Measurements from ENCODE around the gene CATSPER1. TPM values are rescaled to one million over a fixed set of nuclear protein-coding genes. Genes with fewer than 3 reads are reported as not detected.

CATSPER1 gene
- total RNA-seq, 1 experiment from 2014 or later = 0.15 TPM

DNA sequence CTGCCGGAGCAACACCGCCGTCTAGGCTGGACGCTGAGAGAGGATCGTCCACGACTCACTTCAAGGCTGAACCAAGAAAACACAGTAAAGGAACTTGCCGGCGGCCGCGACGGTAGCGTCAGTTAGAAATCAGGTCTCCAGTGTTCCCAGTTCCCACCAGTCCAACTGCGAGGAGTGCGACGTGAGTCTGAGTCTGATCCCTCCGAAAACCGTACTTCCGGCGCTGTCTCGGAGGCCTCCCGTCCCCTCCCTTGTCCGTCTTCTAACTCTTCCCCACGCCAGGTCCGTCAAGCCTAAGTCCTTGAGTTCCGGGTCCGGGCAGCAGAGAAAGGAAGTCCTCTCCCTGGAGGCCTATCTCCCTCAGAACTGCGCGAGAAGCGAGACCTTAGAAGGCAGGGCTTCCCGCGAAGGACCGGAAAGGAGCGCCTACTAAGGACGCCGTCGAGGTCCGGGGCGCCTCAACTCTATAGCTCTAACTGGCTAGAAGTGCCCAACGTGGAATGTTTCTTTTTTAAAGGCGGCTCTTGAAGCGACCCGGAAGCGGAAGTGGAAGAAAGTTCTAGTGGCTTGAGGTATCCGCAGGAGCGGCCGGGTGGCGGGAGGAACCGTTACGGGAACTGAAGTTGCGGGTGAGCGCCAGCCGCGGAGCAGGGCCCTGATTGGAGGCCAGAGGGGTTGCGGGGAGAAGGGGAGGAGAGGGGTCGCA lies 24.2 kb downstream of the CATSPER1 start, which contains the start of the genes BANF1 and EIF1AD:
Gene BANF1, plus strand, starts transcription at position 562 of the 706 bp plus-strand sequence. CDS start 748 bp downstream, outside the sequence.
Gene EIF1AD, minus strand, starts transcription at position 216 of the 706 bp plus-strand sequence. CDS start 1,768 bp downstream, outside the sequence.
- no TSS peak for BruUV-seq (replicated peaks)
- TF ChIP-seq SIN3A (IDR thresholded peaks at IDR 0.05; ENCODE audit: borderline replicate concordance, insufficient read depth, low read depth, low read length) (peak; percentile 96), REST (IDR thresholded peaks at IDR 0.05; ENCODE audit: insufficient read depth in 1 of 2, low read depth in 2 of 2, low read length in 1 of 2) (peak in 1 of 2 experiments; percentile 43; a peak in 2 of 4 replicates), TCF7L2 (IDR thresholded peaks at IDR 0.05; ENCODE audit: low read depth, low read length) (peak; percentile 78), POLR2AphosphoS5 (IDR thresholded peaks at IDR 0.05; ENCODE audit: low read depth, low read length) (peak; percentile 92), CTCF (IDR thresholded peaks at IDR 0.05) (no peak)
- Histone ChIP-seq H3K4me1 (ENCODE audit: control insufficient read depth, insufficient read depth, low read length) (peaks cover 43% of the 10 kb centered on the region), H3K27me3 (ENCODE audit: control insufficient read depth, insufficient read depth, low read length) (no peaks in the 10 kb centered on the region), H3K9me3 (ENCODE audit: control insufficient read depth, insufficient read depth, low read depth, low read length) (no peaks in the 10 kb centered on the region), H3K27ac (ENCODE audit: low read length) (peak within 1 kb of the TSS; percentile 100), H3K36me3 (ENCODE audit: control insufficient read depth, insufficient read depth, low read length) (peaks cover 35% of the 10 kb centered on the region), H3K4me3 (ENCODE audit: low read depth in 2 of 2, low read length in 2 of 2) (peak within 1 kb of the TSS; percentile 63 to 100)
- intact Hi-C loops (cut with micrococcal nuclease; ENCODE audit: unreplicated experiment) (no loop called here), in situ Hi-C loops (cut with HindIII; ENCODE audit: low pct_unique_long_range_greater_than_20kb, low sequenced_read_pairs) (no loop called here)
- ChIA-PET POLR2A (interaction anchor here (0.5 to 0.9 kb wide), 7 partner anchors 40 to 1031 kb away, joined by 3 to 14 read pairs (median 7); partner anchors contain the start of genes SF3B2, YIF1A and ZDHHC24), CTCF (interaction anchor here (0.6 kb wide), 1 partner anchor 9 kb away, joined by 6 read pairs; no protein-coding TSS in a partner anchor)
- ATAC-seq (peak; percentile 90), DNase-seq (ENCODE audit: low read depth, low spot score) (peak; percentile 96)

- Histone ChIP-seq H3K4me3 (ENCODE audit: low read depth in 2 of 2, low read length in 2 of 2) (no peak overlapping the region), H3K9me3 (ENCODE audit: control insufficient read depth, insufficient read depth, low read depth, low read length) (no peaks in the 10 kb centered on the region), H3K4me1 (ENCODE audit: control insufficient read depth, insufficient read depth, low read length) (peaks cover 14% of the 10 kb centered on the region), H3K36me3 (ENCODE audit: control insufficient read depth, insufficient read depth, low read length) (peaks cover 29% of the 10 kb centered on the region), H3K27ac (ENCODE audit: low read length) (no peak overlapping the region), H3K27me3 (ENCODE audit: control insufficient read depth, insufficient read depth, low read length) (no peaks in the 10 kb centered on the region)
- ATAC-seq = no peak
- intact Hi-C loops (cut with micrococcal nuclease; ENCODE audit: unreplicated experiment) = no loop called here
- no TSS peak for BruUV-seq (replicated peaks)
- ChIA-PET CTCF (no interaction called here), POLR2A (interaction anchor here (0.7 kb wide), 1 partner anchor 88 kb away, joined by 10 read pairs; no protein-coding TSS in a partner anchor)
- in situ Hi-C loops (cut with HindIII; ENCODE audit: low pct_unique_long_range_greater_than_20kb, low sequenced_read_pairs) = no loop called here
- TF ChIP-seq REST (IDR thresholded peaks at IDR 0.05; ENCODE audit: insufficient read depth in 1 of 2, low read depth in 2 of 2, low read length in 1 of 2) (no peak), POLR2AphosphoS5 (IDR thresholded peaks at IDR 0.05; ENCODE audit: low read depth, low read length) (no peak), CTCF (IDR thresholded peaks at IDR 0.05) (no peak), SIN3A (IDR thresholded peaks at IDR 0.05; ENCODE audit: borderline replicate concordance, insufficient read depth, low read depth, low read length) (no peak), TCF7L2 (IDR thresholded peaks at IDR 0.05; ENCODE audit: low read depth, low read length) (no peak)
- no peak for DNase-seq (ENCODE audit: low read depth, low spot score)
Measured at GRCh38 chr11:65997286-65997685, 29.0 kb downstream of the CATSPER1 start.

All from Panc1 (cell line).